Measurements from ENCODE around the gene KCNN3. TPM values are rescaled to one million over a fixed set of nuclear protein-coding genes. Genes with fewer than 3 reads are reported as not detected.

Gene KCNN3
- total and polyA plus RNA-seq, 2 donors (not counting 1 experiment from before 2014, with no cell fraction given) = 0.17 to 0.82 TPM

DNA sequence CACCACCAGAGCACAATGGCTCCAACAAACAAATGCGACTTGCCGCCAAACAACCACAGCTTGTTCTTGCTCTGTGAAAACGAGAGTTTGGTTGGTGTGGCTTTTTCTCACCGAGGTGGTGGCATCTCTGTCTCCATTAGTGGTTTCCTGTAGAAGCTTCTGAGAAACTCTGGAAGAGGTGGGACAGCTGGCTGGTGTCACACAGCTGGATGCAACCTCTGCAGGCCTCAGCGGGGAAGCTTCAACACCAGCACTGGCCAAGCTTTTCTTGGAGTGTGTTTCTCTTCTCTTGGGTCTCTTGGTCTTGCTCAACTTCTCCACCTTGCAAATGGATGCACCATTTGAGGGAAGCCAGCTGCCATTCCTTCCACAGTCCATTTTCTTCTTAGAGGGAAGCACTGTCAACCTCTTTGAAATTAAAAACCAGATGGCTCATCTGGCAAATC is 124.8 kb downstream of the KCNN3 start:
- Histone ChIP-seq H3K4me3 (ENCODE audit: control extremely low read depth in 1 of 5, extremely low read depth in 1 of 5, insufficient read depth in 1 of 5, low read depth in 2 of 5, low read length in 4 of 5) (no peak overlapping the region), H4K20me1 (ENCODE audit: control insufficient read depth, insufficient read depth, low read length, poor library complexity, severe bottlenecking) (no peaks in the 10 kb centered on the region), H3K9me3 (ENCODE audit: control extremely low read depth in 1 of 3, control insufficient read depth in 2 of 3, insufficient read depth in 1 of 3, low read length in 2 of 3) (no peaks in the 10 kb centered on the region), H3K9ac (ENCODE audit: low read length) (no peak overlapping the region), H3K27me3 (replicated peaks in 1 of 4; ENCODE audit: control extremely low read depth in 1 of 4, control insufficient read depth in 3 of 4, insufficient read depth in 4 of 4, low read length in 3 of 4) (peaks cover 0 to 32% (median 7%) of the 10 kb centered on the region in 4 experiments), H3K4me1 (ENCODE audit: control insufficient read depth in 2 of 2, insufficient read depth in 2 of 2, low read length in 2 of 2) (peaks cover 14 to 18% of the 10 kb centered on the region in 2 donors), H2AFZ (ENCODE audit: insufficient read depth, low read depth, low read length, poor library complexity, severe bottlenecking) (no peak overlapping the region), H3K36me3 (replicated peaks in 1 of 2; ENCODE audit: control extremely low read depth in 1 of 2, control insufficient read depth in 1 of 2, extremely low read depth in 1 of 2, insufficient read depth in 2 of 2, low read length in 1 of 2) (no peaks in the 10 kb centered on the region), H3K27ac (ENCODE audit: low read length in 2 of 2) (no peak overlapping the region), H3K79me2 (ENCODE audit: control insufficient read depth, insufficient read depth, low read length) (no peaks in the 10 kb centered on the region), H3K4me2 (replicated peaks; ENCODE audit: low read depth, low read length, poor library complexity, severe bottlenecking) (no peak overlapping the region)
- H3K4me1 Mint-ChIP-seq = peaks cover 13% of the 10 kb centered on the region
- intact Hi-C loops (cut with micrococcal nuclease) = no loop called here
- TF ChIP-seq EZH2 (IDR thresholded peaks at IDR 0.05; ENCODE audit: borderline replicate concordance, insufficient read depth, low read depth, low read length, poor library complexity, severe bottlenecking) (no peak), CTCF (IDR thresholded peaks at IDR 0.05) (no peak)
- H3K9me3 Mint-ChIP-seq (ENCODE audit: insufficient read depth) = no peaks in the 10 kb centered on the region
- H3K27ac Mint-ChIP-seq = no peak overlapping the region
- ChIA-PET CTCF (no interaction called here), POLR2A (no interaction called here)
- no peak overlapping the region for H3K4me3 Mint-ChIP-seq
- peaks cover 64% of the 10 kb centered on the region for H3K27me3 Mint-ChIP-seq
- no peak for ATAC-seq (ENCODE audit: low read depth)
- no peak for DNase-seq
- WGBS (ENCODE audit: insufficient coverage) = 9% methylated on average over 3 of the region's 5 CpGs

DNA sequence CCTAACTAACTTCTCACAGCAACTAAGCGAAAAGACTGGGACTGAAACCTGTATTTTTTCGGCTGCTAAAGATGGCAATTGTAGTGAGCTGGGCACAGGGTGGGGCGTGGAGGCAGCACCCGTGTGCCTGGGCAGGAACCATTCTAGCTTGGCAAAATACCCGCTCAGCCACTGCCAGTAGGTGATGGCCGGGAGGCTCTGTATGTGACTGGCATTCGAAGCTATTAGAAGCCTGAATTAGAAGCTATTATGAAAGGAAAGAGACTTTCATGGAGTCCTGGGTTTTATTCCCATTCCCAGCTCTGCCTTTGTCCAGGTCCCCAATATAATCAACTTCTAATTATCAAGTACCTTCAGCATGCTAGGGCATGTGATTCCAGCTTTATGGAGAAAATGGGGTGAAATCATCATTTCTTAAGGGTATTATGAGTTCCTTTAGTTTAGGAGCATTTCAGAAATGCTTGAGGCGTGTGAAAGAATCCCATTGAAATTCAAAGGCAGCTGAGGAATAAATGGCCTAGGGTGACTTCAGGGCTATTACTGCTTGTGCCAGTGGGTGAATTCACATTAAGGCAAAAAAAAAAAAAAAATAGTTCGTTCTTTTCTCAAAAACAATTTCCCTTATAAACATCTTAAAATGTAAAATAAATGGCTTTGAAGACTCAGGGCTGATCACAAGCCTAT is 125.6 kb downstream of the KCNN3 start:
- H3K79me2 ChIP-seq (ENCODE audit: control insufficient read depth, insufficient read depth, low read length) = no peaks in the 10 kb centered on the region
- POLR2A ChIA-PET = no interaction called here
- peaks cover 0 to 26% (median 7%) of the 10 kb centered on the region in 4 experiments for H3K27me3 ChIP-seq (replicated peaks in 1 of 4; ENCODE audit: control extremely low read depth in 1 of 4, control insufficient read depth in 3 of 4, insufficient read depth in 4 of 4, low read length in 3 of 4)
- H3K9ac ChIP-seq (ENCODE audit: low read length) = no peak overlapping the region
- no peaks in the 10 kb centered on the region for H3K36me3 ChIP-seq (replicated peaks in 1 of 2; ENCODE audit: control extremely low read depth in 1 of 2, control insufficient read depth in 1 of 2, extremely low read depth in 1 of 2, insufficient read depth in 2 of 2, low read length in 1 of 2)
- no peak overlapping the region for H2AFZ ChIP-seq (ENCODE audit: insufficient read depth, low read depth, low read length, poor library complexity, severe bottlenecking)
- peaks cover 14 to 18% of the 10 kb centered on the region in 2 donors for H3K4me1 ChIP-seq (ENCODE audit: control insufficient read depth in 2 of 2, insufficient read depth in 2 of 2, low read length in 2 of 2)
- H3K4me3 Mint-ChIP-seq = no peak overlapping the region
- TF ChIP-seq EZH2 (IDR thresholded peaks at IDR 0.05; ENCODE audit: borderline replicate concordance, insufficient read depth, low read depth, low read length, poor library complexity, severe bottlenecking) = no peak
- TF ChIP-seq CTCF (IDR thresholded peaks at IDR 0.05) = no peak
- intact Hi-C loops (cut with micrococcal nuclease) = no loop called here
- peaks cover 61% of the 10 kb centered on the region for H3K27me3 Mint-ChIP-seq
- H3K4me3 ChIP-seq (ENCODE audit: control extremely low read depth in 1 of 5, extremely low read depth in 1 of 5, insufficient read depth in 1 of 5, low read depth in 2 of 5, low read length in 4 of 5) = no peak overlapping the region
- H3K4me1 Mint-ChIP-seq = peaks cover 13% of the 10 kb centered on the region
- no peaks in the 10 kb centered on the region for H4K20me1 ChIP-seq (ENCODE audit: control insufficient read depth, insufficient read depth, low read length, poor library complexity, severe bottlenecking)
- no peaks in the 10 kb centered on the region for H3K9me3 ChIP-seq (ENCODE audit: control extremely low read depth in 1 of 3, control insufficient read depth in 2 of 3, insufficient read depth in 1 of 3, low read length in 2 of 3)
- H3K9me3 Mint-ChIP-seq (ENCODE audit: insufficient read depth) = no peaks in the 10 kb centered on the region
- H3K27ac Mint-ChIP-seq = no peak overlapping the region
- ATAC-seq (ENCODE audit: low read depth) (no peak), DNase-seq (no peak)
- no peak overlapping the region for H3K4me2 ChIP-seq (replicated peaks; ENCODE audit: low read depth, low read length, poor library complexity, severe bottlenecking)
- CTCF ChIA-PET = interaction anchor here (1.2 to 1.8 kb wide), 2 partner anchors 15 to 185 kb away, joined by 4 to 5 read pairs; no protein-coding TSS in a partner anchor
- H3K27ac ChIP-seq (ENCODE audit: low read length in 2 of 2) = no peak overlapping the region
- 99% methylated on average over 5 of the region's 9 CpGs for WGBS (ENCODE audit: insufficient coverage)

Data from B cell (primary cell).